GM23338 (cell line): ENCODE data around the gene SLC37A1.

ENCODE experiments used
- CREB1 ChIP-seq: fragments of 250-450 bp; sonication (Bioruptor Pico); IDR thresholded peaks from 2 replicates; pipeline ENCODE4 v1.5.0; 2020; ENCODE audit warnings: low read depth, mild to moderate bottlenecking, moderate library complexity
- EZH2 ChIP-seq: fragments of 200-600 bp; sonication (generic); IDR thresholded peaks from one replicate; pipeline ENCODE4 v1.8.0; 2017; ENCODE audit warnings: antibody characterized with exemption, mild to moderate bottlenecking, low read depth; ENCODE audit not compliant: unreplicated experiment
- EZH2phosphoT487 ChIP-seq: fragments of 200-600 bp; sonication (generic); IDR thresholded peaks from one replicate; pipeline ENCODE4 v1.8.1; 2018; ENCODE audit warnings: antibody characterized with exemption; ENCODE audit not compliant: unreplicated experiment
- JUNB ChIP-seq: IDR thresholded peaks from one replicate; pipeline ENCODE4 v1.6.1; 2016; ENCODE audit warnings: antibody characterized with exemption; ENCODE audit not compliant: unreplicated experiment
- NANOG ChIP-seq: IDR thresholded peaks from 2 replicates; pipeline ENCODE4 v1.6.1; 2016; ENCODE audit warnings: antibody characterized with exemption, borderline replicate concordance
- POLR2AphosphoS5 ChIP-seq: IDR thresholded peaks from 2 replicates; pipeline ENCODE4 v1.6.1; 2016; ENCODE audit warnings: antibody characterized with exemption, low read depth
- STAT1 ChIP-seq: IDR thresholded peaks from one replicate; pipeline ENCODE4 v1.6.1; 2016; ENCODE audit warnings: antibody characterized with exemption; ENCODE audit not compliant: unreplicated experiment
- ZNF114 ChIP-seq: fragments of 250-450 bp; sonication (Bioruptor Pico); IDR thresholded peaks from 2 replicates; pipeline ENCODE4 v1.5.0; 2020; ENCODE audit warnings: mild to moderate bottlenecking, moderate library complexity
- ZNF331 ChIP-seq: fragments of 250-450 bp; sonication (Bioruptor Pico); IDR thresholded peaks from 2 replicates; pipeline ENCODE4 v1.5.0; 2020; ENCODE audit warnings: low read depth, mild to moderate bottlenecking, moderate library complexity
- TF ChIP-seq, protein P1 (sequence below), 2 experiments: fragments of 200-600 bp in 1 of 2; sonication (generic) in 1 of 2; conservative IDR thresholded peaks; 2 replicates each; pipeline versions ENCODE4 v1.5.1 to v1.6.1; 2016 to 2017; ENCODE audit warnings: antibody characterized with exemption in 2 of 2, low read depth in 2 of 2, mild to moderate bottlenecking in 2 of 2, moderate library complexity in 1 of 2
- TF ChIP-seq, protein P2 (sequence below): fragments of 250-450 bp; sonication (Bioruptor Pico); IDR thresholded peaks from 2 replicates; pipeline ENCODE4 v1.5.0; 2020; ENCODE audit warnings: mild to moderate bottlenecking, moderate library complexity
- TF ChIP-seq, protein P3 (sequence below): IDR thresholded peaks from one replicate; pipeline ENCODE4 v1.6.1; 2018; ENCODE audit warnings: antibody characterized with exemption; ENCODE audit not compliant: unreplicated experiment
- TF ChIP-seq, protein P4 (sequence below): IDR thresholded peaks from 2 replicates; pipeline ENCODE4 v1.6.1; 2016; ENCODE audit warnings: antibody characterized with exemption

DNA sequence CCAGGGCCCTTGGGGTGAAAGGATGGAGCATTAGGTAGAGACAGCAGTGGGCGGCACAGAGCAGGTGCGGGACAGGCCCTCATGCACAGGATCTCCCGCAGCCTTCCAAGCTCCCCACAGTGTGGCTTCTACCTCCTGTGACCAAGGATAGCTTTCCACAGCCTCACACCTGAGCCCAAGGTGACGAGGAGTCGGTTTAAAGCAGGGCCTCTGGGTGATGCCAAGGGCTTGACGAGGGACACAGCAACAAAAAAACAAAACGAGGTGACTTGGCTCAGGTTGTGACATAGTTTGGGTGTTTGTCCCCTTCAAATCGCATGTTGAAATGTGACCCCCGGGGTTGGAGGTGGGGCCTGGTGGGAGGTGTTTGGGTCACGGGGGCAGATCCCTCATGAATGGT, 32.9 kb upstream of the SLC37A1 start:
- TF ChIP-seq, protein P1, sequence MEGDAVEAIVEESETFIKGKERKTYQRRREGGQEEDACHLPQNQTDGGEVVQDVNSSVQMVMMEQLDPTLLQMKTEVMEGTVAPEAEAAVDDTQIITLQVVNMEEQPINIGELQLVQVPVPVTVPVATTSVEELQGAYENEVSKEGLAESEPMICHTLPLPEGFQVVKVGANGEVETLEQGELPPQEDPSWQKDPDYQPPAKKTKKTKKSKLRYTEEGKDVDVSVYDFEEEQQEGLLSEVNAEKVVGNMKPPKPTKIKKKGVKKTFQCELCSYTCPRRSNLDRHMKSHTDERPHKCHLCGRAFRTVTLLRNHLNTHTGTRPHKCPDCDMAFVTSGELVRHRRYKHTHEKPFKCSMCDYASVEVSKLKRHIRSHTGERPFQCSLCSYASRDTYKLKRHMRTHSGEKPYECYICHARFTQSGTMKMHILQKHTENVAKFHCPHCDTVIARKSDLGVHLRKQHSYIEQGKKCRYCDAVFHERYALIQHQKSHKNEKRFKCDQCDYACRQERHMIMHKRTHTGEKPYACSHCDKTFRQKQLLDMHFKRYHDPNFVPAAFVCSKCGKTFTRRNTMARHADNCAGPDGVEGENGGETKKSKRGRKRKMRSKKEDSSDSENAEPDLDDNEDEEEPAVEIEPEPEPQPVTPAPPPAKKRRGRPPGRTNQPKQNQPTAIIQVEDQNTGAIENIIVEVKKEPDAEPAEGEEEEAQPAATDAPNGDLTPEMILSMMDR (conservative IDR thresholded peaks at IDR 0.05; ENCODE audit: low read depth in 2 of 2) = no peak
- TF ChIP-seq EZH2 (no peak), EZH2phosphoT487 (no peak), POLR2AphosphoS5 (no peak), STAT1 (no peak), JUNB (no peak), ZNF331 (CRISPR knock-in tag) (no peak), ZNF114 (CRISPR knock-in tag) (no peak), CREB1 (no peak), NANOG (no peak)
- TF ChIP-seq, protein P2, sequence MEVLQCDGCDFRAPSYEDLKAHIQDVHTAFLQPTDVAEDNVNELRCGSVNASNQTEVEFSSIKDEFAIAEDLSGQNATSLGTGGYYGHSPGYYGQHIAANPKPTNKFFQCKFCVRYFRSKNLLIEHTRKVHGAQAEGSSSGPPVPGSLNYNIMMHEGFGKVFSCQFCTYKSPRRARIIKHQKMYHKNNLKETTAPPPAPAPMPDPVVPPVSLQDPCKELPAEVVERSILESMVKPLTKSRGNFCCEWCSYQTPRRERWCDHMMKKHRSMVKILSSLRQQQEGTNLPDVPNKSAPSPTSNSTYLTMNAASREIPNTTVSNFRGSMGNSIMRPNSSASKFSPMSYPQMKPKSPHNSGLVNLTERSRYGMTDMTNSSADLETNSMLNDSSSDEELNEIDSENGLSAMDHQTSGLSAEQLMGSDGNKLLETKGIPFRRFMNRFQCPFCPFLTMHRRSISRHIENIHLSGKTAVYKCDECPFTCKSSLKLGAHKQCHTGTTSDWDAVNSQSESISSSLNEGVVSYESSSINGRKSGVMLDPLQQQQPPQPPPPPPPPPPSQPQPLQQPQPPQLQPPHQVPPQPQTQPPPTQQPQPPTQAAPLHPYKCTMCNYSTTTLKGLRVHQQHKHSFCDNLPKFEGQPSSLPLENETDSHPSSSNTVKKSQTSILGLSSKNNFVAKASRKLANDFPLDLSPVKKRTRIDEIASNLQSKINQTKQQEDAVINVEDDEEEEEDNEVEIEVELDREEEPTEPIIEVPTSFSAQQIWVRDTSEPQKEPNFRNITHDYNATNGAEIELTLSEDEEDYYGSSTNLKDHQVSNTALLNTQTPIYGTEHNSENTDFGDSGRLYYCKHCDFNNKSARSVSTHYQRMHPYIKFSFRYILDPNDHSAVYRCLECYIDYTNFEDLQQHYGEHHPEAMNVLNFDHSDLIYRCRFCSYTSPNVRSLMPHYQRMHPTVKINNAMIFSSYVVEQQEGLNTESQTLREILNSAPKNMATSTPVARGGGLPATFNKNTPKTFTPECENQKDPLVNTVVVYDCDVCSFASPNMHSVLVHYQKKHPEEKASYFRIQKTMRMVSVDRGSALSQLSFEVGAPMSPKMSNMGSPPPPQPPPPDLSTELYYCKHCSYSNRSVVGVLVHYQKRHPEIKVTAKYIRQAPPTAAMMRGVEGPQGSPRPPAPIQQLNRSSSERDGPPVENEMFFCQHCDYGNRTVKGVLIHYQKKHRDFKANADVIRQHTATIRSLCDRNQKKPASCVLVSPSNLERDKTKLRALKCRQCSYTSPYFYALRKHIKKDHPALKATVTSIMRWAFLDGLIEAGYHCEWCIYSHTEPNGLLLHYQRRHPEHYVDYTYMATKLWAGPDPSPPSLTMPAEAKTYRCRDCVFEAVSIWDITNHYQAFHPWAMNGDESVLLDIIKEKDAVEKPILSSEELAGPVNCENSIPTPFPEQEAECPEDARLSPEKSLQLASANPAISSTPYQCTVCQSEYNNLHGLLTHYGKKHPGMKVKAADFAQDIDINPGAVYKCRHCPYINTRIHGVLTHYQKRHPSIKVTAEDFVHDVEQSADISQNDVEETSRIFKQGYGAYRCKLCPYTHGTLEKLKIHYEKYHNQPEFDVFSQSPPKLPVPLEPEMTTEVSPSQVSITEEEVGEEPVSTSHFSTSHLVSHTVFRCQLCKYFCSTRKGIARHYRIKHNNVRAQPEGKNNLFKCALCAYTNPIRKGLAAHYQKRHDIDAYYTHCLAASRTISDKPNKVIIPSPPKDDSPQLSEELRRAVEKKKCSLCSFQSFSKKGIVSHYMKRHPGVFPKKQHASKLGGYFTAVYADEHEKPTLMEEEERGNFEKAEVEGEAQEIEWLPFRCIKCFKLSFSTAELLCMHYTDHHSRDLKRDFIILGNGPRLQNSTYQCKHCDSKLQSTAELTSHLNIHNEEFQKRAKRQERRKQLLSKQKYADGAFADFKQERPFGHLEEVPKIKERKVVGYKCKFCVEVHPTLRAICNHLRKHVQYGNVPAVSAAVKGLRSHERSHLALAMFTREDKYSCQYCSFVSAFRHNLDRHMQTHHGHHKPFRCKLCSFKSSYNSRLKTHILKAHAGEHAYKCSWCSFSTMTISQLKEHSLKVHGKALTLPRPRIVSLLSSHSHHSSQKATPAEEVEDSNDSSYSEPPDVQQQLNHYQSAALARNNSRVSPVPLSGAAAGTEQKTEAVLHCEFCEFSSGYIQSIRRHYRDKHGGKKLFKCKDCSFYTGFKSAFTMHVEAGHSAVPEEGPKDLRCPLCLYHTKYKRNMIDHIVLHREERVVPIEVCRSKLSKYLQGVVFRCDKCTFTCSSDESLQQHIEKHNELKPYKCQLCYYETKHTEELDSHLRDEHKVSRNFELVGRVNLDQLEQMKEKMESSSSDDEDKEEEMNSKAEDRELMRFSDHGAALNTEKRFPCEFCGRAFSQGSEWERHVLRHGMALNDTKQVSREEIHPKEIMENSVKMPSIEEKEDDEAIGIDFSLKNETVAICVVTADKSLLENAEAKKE (CRISPR knock-in tag) = no peak
- TF ChIP-seq, protein P3, sequence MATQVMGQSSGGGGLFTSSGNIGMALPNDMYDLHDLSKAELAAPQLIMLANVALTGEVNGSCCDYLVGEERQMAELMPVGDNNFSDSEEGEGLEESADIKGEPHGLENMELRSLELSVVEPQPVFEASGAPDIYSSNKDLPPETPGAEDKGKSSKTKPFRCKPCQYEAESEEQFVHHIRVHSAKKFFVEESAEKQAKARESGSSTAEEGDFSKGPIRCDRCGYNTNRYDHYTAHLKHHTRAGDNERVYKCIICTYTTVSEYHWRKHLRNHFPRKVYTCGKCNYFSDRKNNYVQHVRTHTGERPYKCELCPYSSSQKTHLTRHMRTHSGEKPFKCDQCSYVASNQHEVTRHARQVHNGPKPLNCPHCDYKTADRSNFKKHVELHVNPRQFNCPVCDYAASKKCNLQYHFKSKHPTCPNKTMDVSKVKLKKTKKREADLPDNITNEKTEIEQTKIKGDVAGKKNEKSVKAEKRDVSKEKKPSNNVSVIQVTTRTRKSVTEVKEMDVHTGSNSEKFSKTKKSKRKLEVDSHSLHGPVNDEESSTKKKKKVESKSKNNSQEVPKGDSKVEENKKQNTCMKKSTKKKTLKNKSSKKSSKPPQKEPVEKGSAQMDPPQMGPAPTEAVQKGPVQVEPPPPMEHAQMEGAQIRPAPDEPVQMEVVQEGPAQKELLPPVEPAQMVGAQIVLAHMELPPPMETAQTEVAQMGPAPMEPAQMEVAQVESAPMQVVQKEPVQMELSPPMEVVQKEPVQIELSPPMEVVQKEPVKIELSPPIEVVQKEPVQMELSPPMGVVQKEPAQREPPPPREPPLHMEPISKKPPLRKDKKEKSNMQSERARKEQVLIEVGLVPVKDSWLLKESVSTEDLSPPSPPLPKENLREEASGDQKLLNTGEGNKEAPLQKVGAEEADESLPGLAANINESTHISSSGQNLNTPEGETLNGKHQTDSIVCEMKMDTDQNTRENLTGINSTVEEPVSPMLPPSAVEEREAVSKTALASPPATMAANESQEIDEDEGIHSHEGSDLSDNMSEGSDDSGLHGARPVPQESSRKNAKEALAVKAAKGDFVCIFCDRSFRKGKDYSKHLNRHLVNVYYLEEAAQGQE = no peak
- TF ChIP-seq, protein P4, sequence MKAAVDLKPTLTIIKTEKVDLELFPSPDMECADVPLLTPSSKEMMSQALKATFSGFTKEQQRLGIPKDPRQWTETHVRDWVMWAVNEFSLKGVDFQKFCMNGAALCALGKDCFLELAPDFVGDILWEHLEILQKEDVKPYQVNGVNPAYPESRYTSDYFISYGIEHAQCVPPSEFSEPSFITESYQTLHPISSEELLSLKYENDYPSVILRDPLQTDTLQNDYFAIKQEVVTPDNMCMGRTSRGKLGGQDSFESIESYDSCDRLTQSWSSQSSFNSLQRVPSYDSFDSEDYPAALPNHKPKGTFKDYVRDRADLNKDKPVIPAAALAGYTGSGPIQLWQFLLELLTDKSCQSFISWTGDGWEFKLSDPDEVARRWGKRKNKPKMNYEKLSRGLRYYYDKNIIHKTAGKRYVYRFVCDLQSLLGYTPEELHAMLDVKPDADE = no peak
